C4-2B (cell line): Measurements from ENCODE around the gene TBPL1.

Source experiments
- H3K27ac ChIP-seq: fragments of 450-650 bp; 2 replicates; pipeline ENCODE4 v1.5.1; 2017
- ZFX ChIP-seq: fragments of 450-650 bp; IDR thresholded peaks from 2 replicates; pipeline ENCODE4 v1.6.1; 2017
- TF ChIP-seq, protein P1 (sequence below): fragments of 450-650 bp; conservative IDR thresholded peaks from 2 replicates; pipeline ENCODE4 v1.5.1; 2017; ENCODE audit warnings: mild to moderate bottlenecking

TBPL1 gene

DNA sequence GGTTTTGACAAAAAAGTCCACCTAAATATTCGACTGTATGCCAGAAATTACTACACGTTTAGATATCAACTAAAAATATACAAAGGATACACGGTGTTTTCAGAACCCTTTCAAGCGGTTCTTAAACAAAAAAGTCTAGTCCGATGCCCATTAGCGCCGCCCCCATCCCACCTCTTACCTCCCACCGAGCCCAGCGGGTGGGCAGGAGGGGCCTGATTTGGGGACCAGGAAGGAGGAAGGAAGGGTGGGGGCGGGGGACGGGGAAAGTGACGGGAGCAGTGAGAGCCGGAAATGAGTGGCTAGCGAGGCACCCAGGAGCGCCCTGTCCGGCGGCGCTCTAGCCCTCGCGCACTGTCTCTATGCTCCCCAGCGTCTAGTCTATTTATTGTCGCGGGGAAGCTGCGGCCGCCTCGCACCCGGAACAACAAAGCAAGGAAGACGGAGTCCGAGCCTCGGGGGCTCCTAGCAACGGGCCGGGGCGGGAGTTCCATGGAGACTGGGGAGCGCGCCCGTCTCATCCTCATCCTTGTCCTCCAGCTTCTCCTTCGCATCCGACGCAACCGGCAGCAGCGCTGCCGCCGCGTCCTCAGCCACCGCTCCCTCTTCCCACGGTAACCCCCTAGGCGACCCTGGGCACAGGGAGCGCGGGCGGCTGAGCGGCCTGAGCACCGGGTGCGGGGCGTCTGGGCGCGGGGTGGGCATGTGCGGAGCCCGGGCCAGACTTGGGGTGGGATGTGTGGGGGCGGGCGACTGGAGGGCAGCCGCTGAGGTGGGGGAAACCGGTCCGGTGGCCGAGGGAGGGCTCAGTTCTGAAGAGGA lies at the start of gene TBPL1:
Gene TBPL1 (plus strand): TSS at position 410 of the 819 bp plus-strand sequence. CDS start 26,902 bp downstream, outside the sequence.
- H3K27ac ChIP-seq, result peak within 1 kb of the TSS; percentile 85
- TF ChIP-seq ZFX, result no peak
- TF ChIP-seq, protein P1, sequence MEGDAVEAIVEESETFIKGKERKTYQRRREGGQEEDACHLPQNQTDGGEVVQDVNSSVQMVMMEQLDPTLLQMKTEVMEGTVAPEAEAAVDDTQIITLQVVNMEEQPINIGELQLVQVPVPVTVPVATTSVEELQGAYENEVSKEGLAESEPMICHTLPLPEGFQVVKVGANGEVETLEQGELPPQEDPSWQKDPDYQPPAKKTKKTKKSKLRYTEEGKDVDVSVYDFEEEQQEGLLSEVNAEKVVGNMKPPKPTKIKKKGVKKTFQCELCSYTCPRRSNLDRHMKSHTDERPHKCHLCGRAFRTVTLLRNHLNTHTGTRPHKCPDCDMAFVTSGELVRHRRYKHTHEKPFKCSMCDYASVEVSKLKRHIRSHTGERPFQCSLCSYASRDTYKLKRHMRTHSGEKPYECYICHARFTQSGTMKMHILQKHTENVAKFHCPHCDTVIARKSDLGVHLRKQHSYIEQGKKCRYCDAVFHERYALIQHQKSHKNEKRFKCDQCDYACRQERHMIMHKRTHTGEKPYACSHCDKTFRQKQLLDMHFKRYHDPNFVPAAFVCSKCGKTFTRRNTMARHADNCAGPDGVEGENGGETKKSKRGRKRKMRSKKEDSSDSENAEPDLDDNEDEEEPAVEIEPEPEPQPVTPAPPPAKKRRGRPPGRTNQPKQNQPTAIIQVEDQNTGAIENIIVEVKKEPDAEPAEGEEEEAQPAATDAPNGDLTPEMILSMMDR, result no peak

DNA sequence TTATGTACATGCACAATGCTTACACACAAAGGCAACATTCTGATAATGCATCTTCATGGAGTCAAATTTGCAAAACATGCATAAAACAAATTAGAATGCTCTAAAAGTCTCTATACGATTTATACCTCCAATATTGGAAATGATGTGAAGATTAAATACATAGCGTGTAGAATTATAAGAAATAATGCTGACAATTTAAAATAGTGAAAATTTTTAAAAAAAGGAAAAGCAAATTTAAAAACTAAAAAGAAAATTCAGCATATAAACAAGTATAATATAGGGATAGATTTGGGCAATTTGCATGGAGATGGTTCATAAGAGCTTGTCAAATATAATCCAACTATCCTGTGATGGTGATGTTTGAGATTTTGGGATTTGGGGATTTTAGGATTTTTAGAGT lies 49.2 kb upstream of the TBPL1 start:
- no peak overlapping the region for H3K27ac ChIP-seq
- TF ChIP-seq, protein P1, result no peak
- no peak for TF ChIP-seq ZFX

DNA sequence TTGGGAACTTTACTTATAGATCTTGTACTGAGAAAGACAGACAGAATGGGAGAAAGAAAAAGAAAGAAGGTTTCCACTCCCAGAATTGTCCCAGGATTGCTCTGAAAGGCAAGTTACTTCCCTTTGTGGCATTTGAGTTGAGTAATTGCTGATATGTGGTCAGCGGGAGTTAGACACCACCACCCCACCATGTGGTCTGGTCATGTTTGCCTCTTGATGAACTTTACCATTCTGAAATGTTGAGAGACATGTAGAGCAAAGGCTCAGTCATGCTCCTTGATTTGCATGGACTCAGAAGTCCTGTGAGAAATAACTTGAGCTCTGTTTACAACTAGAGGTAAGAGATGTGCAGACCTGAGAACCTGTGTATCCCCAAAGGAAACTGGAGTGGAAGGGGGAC lies 47.0 kb upstream of the TBPL1 start:
- H3K27ac ChIP-seq, result no peak overlapping the region
- TF ChIP-seq ZFX, result no peak
- TF ChIP-seq, protein P1, result no peak

DNA sequence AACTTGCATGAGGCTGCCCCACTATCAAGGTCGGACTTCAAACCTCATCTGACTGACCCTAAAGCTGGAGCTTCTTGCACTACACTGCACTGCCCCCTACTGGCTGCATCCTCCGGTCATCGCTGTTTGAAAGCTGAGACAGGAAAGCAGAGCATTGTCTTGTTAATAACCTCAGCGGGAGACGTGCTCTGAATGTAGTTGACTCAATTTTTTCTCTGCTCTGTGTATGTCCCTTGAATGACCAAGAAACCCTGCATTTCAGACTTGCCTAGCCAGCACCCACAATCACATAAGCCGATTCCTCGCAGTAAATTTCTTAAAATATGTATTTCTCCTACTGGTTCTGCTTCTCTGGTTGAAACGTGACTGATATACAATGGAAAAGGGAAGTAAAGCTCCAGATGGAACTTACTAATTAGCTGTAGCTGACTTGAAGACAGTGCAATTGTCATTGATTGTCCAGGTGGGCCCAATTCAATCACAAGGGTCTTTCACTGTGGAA lies 36.3 kb upstream of the TBPL1 start:
- TF ChIP-seq ZFX, result no peak
- TF ChIP-seq, protein P1, result peak; percentile 93
- no peak overlapping the region for H3K27ac ChIP-seq

DNA sequence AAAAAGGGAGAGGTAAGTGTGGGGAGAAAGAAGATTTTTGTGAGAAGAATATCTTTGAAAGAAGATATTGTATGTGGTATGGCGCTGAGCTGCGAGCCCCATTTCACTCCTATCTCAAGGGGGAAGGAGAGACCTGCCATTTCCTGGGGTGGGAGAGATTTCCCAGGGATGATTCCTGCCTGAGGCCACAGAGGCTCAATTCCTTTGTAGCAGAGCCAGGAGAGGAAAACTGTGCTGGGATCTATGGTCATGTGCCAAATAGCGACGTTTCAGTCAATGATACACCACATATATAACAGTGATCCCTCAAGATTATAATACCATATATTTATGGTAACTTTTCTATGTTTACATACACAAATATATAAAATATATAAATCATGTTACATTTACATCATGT lies 35.2 kb upstream of the TBPL1 start:
- no peak overlapping the region for H3K27ac ChIP-seq
- TF ChIP-seq, protein P1, result no peak
- no peak for TF ChIP-seq ZFX

DNA sequence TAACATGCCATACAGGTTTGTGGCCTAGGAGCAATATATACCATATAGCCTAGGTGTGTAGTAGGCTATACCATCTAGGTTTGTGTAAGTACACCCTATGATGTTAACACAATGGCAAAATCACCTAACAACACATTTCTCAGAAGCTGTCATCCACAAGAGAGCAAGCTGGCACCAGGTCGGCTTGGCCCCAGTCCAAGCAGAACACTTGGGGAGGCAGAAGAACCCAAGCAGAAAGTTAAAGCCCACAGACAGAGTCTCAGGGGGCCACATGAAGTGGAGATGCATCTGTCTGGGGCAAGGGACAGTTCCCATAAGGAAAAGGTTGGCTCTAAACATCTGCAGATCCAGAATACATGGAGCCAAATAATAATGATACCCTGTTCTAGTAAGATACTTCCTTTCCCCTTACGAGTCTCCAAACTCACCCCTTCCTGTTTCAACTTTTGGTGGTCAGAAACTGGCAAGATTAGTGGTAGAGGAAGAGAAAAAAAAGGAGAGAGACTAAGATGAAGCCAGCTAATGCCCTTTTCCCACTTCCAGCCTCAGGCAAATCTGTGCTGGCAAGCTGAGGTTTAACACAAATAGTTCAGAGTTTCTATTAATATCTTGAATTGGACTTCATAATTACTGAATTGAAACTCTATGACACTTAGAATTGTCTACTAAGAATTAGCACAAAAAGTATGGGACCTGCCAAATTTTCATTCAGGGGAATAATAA lies 34.7 kb upstream of the TBPL1 start:
- TF ChIP-seq, protein P1, result no peak
- TF ChIP-seq ZFX, result no peak
- H3K27ac ChIP-seq, result no peak overlapping the region

DNA sequence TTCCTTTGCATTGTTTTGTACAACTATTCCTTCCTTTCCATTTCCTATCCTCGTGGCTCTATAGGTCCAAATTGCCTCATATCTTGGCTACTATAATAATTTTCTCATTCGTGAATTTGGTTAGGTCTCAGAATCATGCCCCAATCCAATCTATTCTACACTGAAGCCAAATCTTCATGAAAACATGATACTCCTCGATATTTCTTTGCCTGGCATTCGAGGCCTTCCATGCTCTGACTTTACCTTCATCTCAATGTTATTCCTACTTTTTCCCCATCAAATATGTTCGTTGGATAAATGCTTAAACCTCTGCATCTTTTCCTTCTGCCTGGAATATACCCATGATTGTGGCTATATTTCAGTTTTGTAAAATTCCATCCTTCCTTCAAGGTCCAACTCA lies 33.7 kb upstream of the TBPL1 start:
- no peak for TF ChIP-seq ZFX
- TF ChIP-seq, protein P1, result no peak
- H3K27ac ChIP-seq, result no peak overlapping the region
